Activated naive CD8-positive, alpha-beta T cell treated with anti-CD3 and anti-CD28 coated beads, Interleukin-2, amount 50 U/mL, for 24 hours (primary cell): ENCODE data around the gene CDA.
"Not testable (repeated sequence)": the region's sequence is repeated elsewhere in the genome, so short reads cannot be mapped to it uniquely, and the experiment has no call there.

Experiments used
- ATAC-seq: fragments of 150-1000 bp; cut with Tn5 transposase; one replicate; pipeline ENCODE4 v1.10.0; 2021
- DNase-seq: peaks from one replicate; pipeline ENCODE4 v3.0.0; 2021
- H3K27ac Mint-ChIP-seq: one replicate; pipeline ENCODE4 v1.8.0; 2021; ENCODE audit warnings: mild to moderate bottlenecking, mixed read lengths
- H3K27me3 Mint-ChIP-seq: one replicate; pipeline ENCODE4 v1.8.0; 2021; ENCODE audit warnings: mixed read lengths
- H3K36me3 Mint-ChIP-seq: one replicate; pipeline ENCODE4 v1.8.0; 2021; ENCODE audit warnings: low read depth, mixed read lengths
- H3K4me1 Mint-ChIP-seq: one replicate; pipeline ENCODE4 v1.8.0; 2021; ENCODE audit warnings: mixed read lengths
- H3K4me3 Mint-ChIP-seq: one replicate; pipeline ENCODE4 v1.8.0; 2021; ENCODE audit warnings: mild to moderate bottlenecking, moderate library complexity, mixed read lengths
- H3K9me3 Mint-ChIP-seq: one replicate; pipeline ENCODE4 v1.8.0; 2021; ENCODE audit warnings: mixed read lengths

Gene CDA

GRCh38 chr1:20600156-20600555 is 11.3 kb downstream of the CDA start:
- no peak overlapping the region for H3K4me3 Mint-ChIP-seq
- no peaks in the 10 kb centered on the region for H3K36me3 Mint-ChIP-seq
- no peaks in the 10 kb centered on the region for H3K9me3 Mint-ChIP-seq
- H3K27me3 Mint-ChIP-seq: peaks cover 6% of the 10 kb centered on the region
- no peak for ATAC-seq
- no peak for DNase-seq
- H3K4me1 Mint-ChIP-seq: no peaks in the 10 kb centered on the region
- H3K27ac Mint-ChIP-seq: no peak overlapping the region

GRCh38 chr1:20601129-20601825 is 12.4 kb downstream of the CDA start:
- DNase-seq (no peak), ATAC-seq (no peak)
- Mint-ChIP-seq H3K4me1 (no peaks in the 10 kb centered on the region), H3K36me3 (no peaks in the 10 kb centered on the region), H3K4me3 (no peak overlapping the region), H3K9me3 (no peaks in the 10 kb centered on the region), H3K27ac (no peak overlapping the region), H3K27me3 (peaks cover 5% of the 10 kb centered on the region)

- Mint-ChIP-seq H3K9me3 (no peaks in the 10 kb centered on the region), H3K4me3 (no peak overlapping the region), H3K27ac (no peak overlapping the region), H3K4me1 (no peaks in the 10 kb centered on the region), H3K36me3 (no peaks in the 10 kb centered on the region), H3K27me3 (peaks cover 10% of the 10 kb centered on the region)
- no peak for DNase-seq
- no peak for ATAC-seq
These were observed 14.1 kb downstream of the CDA start for GRCh38 chr1:20602851-20603450.

GRCh38 chr1:20603504-20604464 is 14.9 kb downstream of the CDA start:
- Mint-ChIP-seq H3K36me3 (no peaks in the 10 kb centered on the region), H3K4me1 (no peaks in the 10 kb centered on the region), H3K9me3 (no peaks in the 10 kb centered on the region), H3K4me3 (no peak overlapping the region), H3K27me3 (peaks cover 10% of the 10 kb centered on the region), H3K27ac (no peak overlapping the region)
- DNase-seq (no peak), ATAC-seq (no peak)

- no peak for ATAC-seq
- H3K4me3 Mint-ChIP-seq: no peak overlapping the region
- DNase-seq: no peak
These were observed 15.8 kb downstream of the CDA start for GRCh38 chr1:20604678-20605077.

GRCh38 chr1:20606801-20607570 is 18.1 kb downstream of the CDA start:
- not testable (repeated sequence) for H3K36me3 Mint-ChIP-seq, H3K27me3 Mint-ChIP-seq, H3K27ac Mint-ChIP-seq, H3K4me1 Mint-ChIP-seq, H3K4me3 Mint-ChIP-seq, H3K9me3 Mint-ChIP-seq, DNase-seq, ATAC-seq

More at GRCh38 chr1:20604678-20605077, 15.8 kb downstream of the CDA start:
- H3K9me3 Mint-ChIP-seq: no peaks in the 10 kb centered on the region
- no peak overlapping the region for H3K27ac Mint-ChIP-seq
- no peaks in the 10 kb centered on the region for H3K4me1 Mint-ChIP-seq
- peaks cover 10% of the 10 kb centered on the region for H3K27me3 Mint-ChIP-seq
- no peaks in the 10 kb centered on the region for H3K36me3 Mint-ChIP-seq

GRCh38 chr1:20609541-20609940 is 20.6 kb downstream of the CDA start:
- DNase-seq (no peak), ATAC-seq (no peak)
- H3K4me1 Mint-ChIP-seq: no peaks in the 10 kb centered on the region

GRCh38 chr1:20610970-20611369 is 22.1 kb downstream of the CDA start:
- Mint-ChIP-seq H3K27me3 (peaks cover 5% of the 10 kb centered on the region), H3K4me1 (no peaks in the 10 kb centered on the region), H3K36me3 (no peaks in the 10 kb centered on the region)

More at GRCh38 chr1:20609541-20609940, 20.6 kb downstream of the CDA start:
- H3K4me3 Mint-ChIP-seq: no peak overlapping the region
- H3K9me3 Mint-ChIP-seq: no peaks in the 10 kb centered on the region
- H3K27ac Mint-ChIP-seq: no peak overlapping the region
- no peaks in the 10 kb centered on the region for H3K36me3 Mint-ChIP-seq
- H3K27me3 Mint-ChIP-seq: peaks cover 7% of the 10 kb centered on the region

GRCh38 chr1:20611652-20612051 is 22.8 kb downstream of the CDA start:
- H3K4me3 Mint-ChIP-seq: no peak overlapping the region
- H3K27ac Mint-ChIP-seq: no peak overlapping the region
- no peaks in the 10 kb centered on the region for H3K9me3 Mint-ChIP-seq
- DNase-seq (no peak), ATAC-seq (no peak)
- peaks cover 3% of the 10 kb centered on the region for H3K4me1 Mint-ChIP-seq
- H3K27me3 Mint-ChIP-seq: peaks cover 8% of the 10 kb centered on the region
- H3K36me3 Mint-ChIP-seq: no peaks in the 10 kb centered on the region

More at GRCh38 chr1:20610970-20611369, 22.1 kb downstream of the CDA start:
- no peak overlapping the region for H3K27ac Mint-ChIP-seq
- no peak for ATAC-seq
- H3K4me3 Mint-ChIP-seq: no peak overlapping the region
- no peaks in the 10 kb centered on the region for H3K9me3 Mint-ChIP-seq
- DNase-seq: no peak

- no peak overlapping the region for H3K4me3 Mint-ChIP-seq
- H3K4me1 Mint-ChIP-seq: peaks cover 5% of the 10 kb centered on the region
- DNase-seq (no peak), ATAC-seq (no peak)
- no peaks in the 10 kb centered on the region for H3K9me3 Mint-ChIP-seq
- no peak overlapping the region for H3K27ac Mint-ChIP-seq
- no peaks in the 10 kb centered on the region for H3K36me3 Mint-ChIP-seq
- peaks cover 6% of the 10 kb centered on the region for H3K27me3 Mint-ChIP-seq
These were observed 23.4 kb downstream of the CDA start for GRCh38 chr1:20612221-20612746.

- H3K27ac Mint-ChIP-seq: no peak overlapping the region
- H3K27me3 Mint-ChIP-seq: peaks cover 3% of the 10 kb centered on the region
- DNase-seq (no peak), ATAC-seq (no peak)
- H3K36me3 Mint-ChIP-seq: no peaks in the 10 kb centered on the region
- peaks cover 5% of the 10 kb centered on the region for H3K4me1 Mint-ChIP-seq
- H3K9me3 Mint-ChIP-seq: no peaks in the 10 kb centered on the region
- no peak overlapping the region for H3K4me3 Mint-ChIP-seq
These were observed 25.3 kb downstream of the CDA start for GRCh38 chr1:20614131-20614579.

GRCh38 chr1:20615946-20616846 is 27.3 kb downstream of the CDA start:
- ATAC-seq (no peak), DNase-seq (no peak)
- Mint-ChIP-seq H3K27ac (no peak overlapping the region), H3K27me3 (peaks cover 3% of the 10 kb centered on the region), H3K4me1 (peaks cover 5% of the 10 kb centered on the region), H3K9me3 (no peaks in the 10 kb centered on the region), H3K4me3 (no peak overlapping the region), H3K36me3 (no peaks in the 10 kb centered on the region)

GRCh38 chr1:20616847-20617487 is 28.1 kb downstream of the CDA start:
- H3K36me3 Mint-ChIP-seq: no peaks in the 10 kb centered on the region

More at GRCh38 chr1:20616847-20617487, 28.1 kb downstream of the CDA start:
- ATAC-seq (no peak), DNase-seq (no peak)
- Mint-ChIP-seq H3K4me1 (peaks cover 5% of the 10 kb centered on the region), H3K4me3 (no peak overlapping the region), H3K27ac (no peak overlapping the region), H3K9me3 (no peaks in the 10 kb centered on the region), H3K27me3 (peaks cover 3% of the 10 kb centered on the region)
